GM21367 (cell line): ENCODE measurements around the gene CACYBP.

Experiments
- ATAC-seq: cut with Tn5 transposase; IDR thresholded peaks from one replicate; pipeline ENCODE4 v1.9.1; 2021; ENCODE audit not compliant: unreplicated experiment

The CACYBP gene

GRCh38 chr1:174971902-174972301 is 27.8 kb upstream of the CACYBP start:
- ATAC-seq, result no peak

- ATAC-seq, result no peak
These were observed 25.0 kb upstream of the CACYBP start for GRCh38 chr1:174974711-174975119.

- ATAC-seq, result no peak
These were observed 24.0 kb upstream of the CACYBP start for GRCh38 chr1:174975764-174976163.

- ATAC-seq, result no peak
These were observed 23.2 kb upstream of the CACYBP start for GRCh38 chr1:174976436-174977108.

- ATAC-seq, result no peak
These were observed 16.6 kb upstream of the CACYBP start for GRCh38 chr1:174982971-174983689.

- ATAC-seq, result no peak
These were observed 14.8 kb upstream of the CACYBP start for GRCh38 chr1:174984952-174985351.

- no peak for ATAC-seq
These were observed 11.2 kb upstream of the CACYBP start for GRCh38 chr1:174988539-174988938.

- ATAC-seq, result no peak
These were observed 10.8 kb upstream of the CACYBP start for GRCh38 chr1:174988986-174989385.

- no peak for ATAC-seq
These were observed 10.1 kb upstream of the CACYBP start for GRCh38 chr1:174989536-174990220.

GRCh38 chr1:174990382-174990999 is 9.3 kb upstream of the CACYBP start:
- ATAC-seq, result no peak

- ATAC-seq, result no peak
These were observed 8.3 kb upstream of the CACYBP start for GRCh38 chr1:174991473-174991872.

GRCh38 chr1:174995121-174995520 is 4.6 kb upstream of the CACYBP start:
- ATAC-seq, result no peak

GRCh38 chr1:174995916-174996315 is 3.8 kb upstream of the CACYBP start:
- ATAC-seq, result no peak

- ATAC-seq, result no peak
These were observed 3.3 kb upstream of the CACYBP start for GRCh38 chr1:174996476-174996875.

GRCh38 chr1:174997041-174997440 is 2.7 kb upstream of the CACYBP start:
- no peak for ATAC-seq

- ATAC-seq, result no peak
These were observed 1.1 kb upstream of the CACYBP start for GRCh38 chr1:174998569-174999215.

GRCh38 chr1:174999216-174999935 is 371 bp upstream of the CACYBP start:
- ATAC-seq, result peak; percentile 67

GRCh38 chr1:175000697-175001187 is 995 bp downstream of the CACYBP start:
- no peak for ATAC-seq

- ATAC-seq, result no peak
These were observed 3.3 kb downstream of the CACYBP start for GRCh38 chr1:175002910-175003517.

- no peak for ATAC-seq
These were observed 3.8 kb downstream of the CACYBP start for GRCh38 chr1:175003521-175003920.
